ENCODE results near the gene FUT2.

The FUT2 gene

GRCh38 chr19:48738557-48739403, 43.0 kb downstream of the FUT2 start:
- no peaks in the 10 kb centered on the region for H3K27me3 ChIP-seq (ENCODE audit: insufficient read depth, low read length, poor library complexity, severe bottlenecking)
- H3F3A ChIP-seq (ENCODE audit: low read depth), result no peaks in the 10 kb centered on the region
- H3K4me2 ChIP-seq (ENCODE audit: low read depth, low read length, poor library complexity, severe bottlenecking), result peak overlapping the region; percentile 47
- H3K4me1 ChIP-seq (ENCODE audit: insufficient read depth, low read length, poor library complexity, severe bottlenecking), result peaks cover 16% of the 10 kb centered on the region
- H4K20me1 ChIP-seq (ENCODE audit: insufficient read depth, low read length, poor library complexity, severe bottlenecking), result no peaks in the 10 kb centered on the region
- TF ChIP-seq EZH2phosphoT487 (IDR thresholded peaks at IDR 0.05; ENCODE audit: borderline replicate concordance), result no peak
- no peaks in the 10 kb centered on the region for H3K79me2 ChIP-seq (ENCODE audit: insufficient read depth, low read length)
- no peaks in the 10 kb centered on the region for H3K9me3 ChIP-seq (ENCODE audit: insufficient read depth, low read depth, low read length)
- no peak overlapping the region for H3K9ac ChIP-seq (ENCODE audit: low read depth, low read length, poor library complexity, severe bottlenecking)
- peak overlapping the region; percentile 38 for H3K4me3 ChIP-seq (ENCODE audit: low read length, poor library complexity, severe bottlenecking)
- H2AFZ ChIP-seq (ENCODE audit: low read length), result 0 out of 2 replicates have a peak overlapping the region, but pooled peaks have one; percentile 10
- no peaks in the 10 kb centered on the region for H3K36me3 ChIP-seq (ENCODE audit: insufficient read depth, low read length)
- no peaks in the 10 kb centered on the region for H3K9me2 ChIP-seq (replicated peaks; ENCODE audit: low read depth, low read length)

GRCh38 chr19:48739404-48740163, 43.8 kb downstream of the FUT2 start:
- no peak overlapping the region for H3K4me2 ChIP-seq (ENCODE audit: low read depth, low read length, poor library complexity, severe bottlenecking)
- no peak overlapping the region for H3K9ac ChIP-seq (ENCODE audit: low read depth, low read length, poor library complexity, severe bottlenecking)
- H3F3A ChIP-seq (ENCODE audit: low read depth), result no peaks in the 10 kb centered on the region
- TF ChIP-seq CTCF (conservative IDR thresholded peaks at IDR 0.05; ENCODE audit: low read length) (no peak), EZH2phosphoT487 (IDR thresholded peaks at IDR 0.05; ENCODE audit: borderline replicate concordance) (no peak)
- H3K9me3 ChIP-seq (ENCODE audit: insufficient read depth, low read depth, low read length), result no peaks in the 10 kb centered on the region
- H3K27me3 ChIP-seq (ENCODE audit: insufficient read depth, low read length, poor library complexity, severe bottlenecking), result no peaks in the 10 kb centered on the region
- H4K20me1 ChIP-seq (ENCODE audit: insufficient read depth, low read length, poor library complexity, severe bottlenecking), result no peaks in the 10 kb centered on the region
- no peak overlapping the region for H2AFZ ChIP-seq (ENCODE audit: low read length)
- peaks cover 19% of the 10 kb centered on the region for H3K4me1 ChIP-seq (ENCODE audit: insufficient read depth, low read length, poor library complexity, severe bottlenecking)
- no peaks in the 10 kb centered on the region for H3K9me2 ChIP-seq (replicated peaks; ENCODE audit: low read depth, low read length)
- no peaks in the 10 kb centered on the region for H3K36me3 ChIP-seq (ENCODE audit: insufficient read depth, low read length)
- H3K4me3 ChIP-seq (ENCODE audit: low read length, poor library complexity, severe bottlenecking), result no peak overlapping the region
- H3K79me2 ChIP-seq (ENCODE audit: insufficient read depth, low read length), result no peaks in the 10 kb centered on the region

- H3K36me3 ChIP-seq (ENCODE audit: insufficient read depth, low read length), result no peaks in the 10 kb centered on the region
- no peak within 1 kb of the TSS for H2AFZ ChIP-seq (ENCODE audit: low read length)
- H3F3A ChIP-seq (ENCODE audit: low read depth), result no peaks in the 10 kb centered on the region
- H3K9me3 ChIP-seq (ENCODE audit: insufficient read depth, low read depth, low read length), result no peaks in the 10 kb centered on the region
- no peaks in the 10 kb centered on the region for H4K20me1 ChIP-seq (ENCODE audit: insufficient read depth, low read length, poor library complexity, severe bottlenecking)
- no peaks in the 10 kb centered on the region for H3K9me2 ChIP-seq (replicated peaks; ENCODE audit: low read depth, low read length)
- TF ChIP-seq EZH2phosphoT487 (IDR thresholded peaks at IDR 0.05; ENCODE audit: borderline replicate concordance) (no peak), CTCF (conservative IDR thresholded peaks at IDR 0.05; ENCODE audit: low read length) (no peak)
- H3K4me2 ChIP-seq (ENCODE audit: low read depth, low read length, poor library complexity, severe bottlenecking), result no peak within 1 kb of the TSS
- peaks cover 21% of the 10 kb centered on the region for H3K4me1 ChIP-seq (ENCODE audit: insufficient read depth, low read length, poor library complexity, severe bottlenecking)
- no peaks in the 10 kb centered on the region for H3K79me2 ChIP-seq (ENCODE audit: insufficient read depth, low read length)
- H3K27me3 ChIP-seq (ENCODE audit: insufficient read depth, low read length, poor library complexity, severe bottlenecking), result no peaks in the 10 kb centered on the region
- H3K4me3 ChIP-seq (ENCODE audit: low read length, poor library complexity, severe bottlenecking), result no peak within 1 kb of the TSS
- no peak within 1 kb of the TSS for H3K9ac ChIP-seq (ENCODE audit: low read depth, low read length, poor library complexity, severe bottlenecking)
Measured at GRCh38 chr19:48740164-48740972, 44.6 kb downstream of the FUT2 start, which contains the start of gene RASIP1. RASIP1 (minus strand) TSS chr19:48740610; CDS start chr19:48740282, 328 bp downstream.

Data from Loucy (cell line).